Bone marrow (tissue), 2 donors: Measurements from ENCODE around the gene PPM1F.
"Not testable (repeated sequence)": the region's sequence is repeated elsewhere in the genome, so short reads cannot be mapped to it uniquely, and the experiment has no call there.

Experiments
- DNase-seq, 2 donors: peaks; one replicate each; lab custom pipeline; 2025; lab: John Stamatoyannopoulos, UW

Gene PPM1F

GRCh38 chr22:21920341-21921183 is 32.1 kb downstream of the PPM1F start:
- DNase-seq: no peak

GRCh38 chr22:21919526-21920307 is 32.9 kb downstream of the PPM1F start:
- DNase-seq: no peak

DNA sequence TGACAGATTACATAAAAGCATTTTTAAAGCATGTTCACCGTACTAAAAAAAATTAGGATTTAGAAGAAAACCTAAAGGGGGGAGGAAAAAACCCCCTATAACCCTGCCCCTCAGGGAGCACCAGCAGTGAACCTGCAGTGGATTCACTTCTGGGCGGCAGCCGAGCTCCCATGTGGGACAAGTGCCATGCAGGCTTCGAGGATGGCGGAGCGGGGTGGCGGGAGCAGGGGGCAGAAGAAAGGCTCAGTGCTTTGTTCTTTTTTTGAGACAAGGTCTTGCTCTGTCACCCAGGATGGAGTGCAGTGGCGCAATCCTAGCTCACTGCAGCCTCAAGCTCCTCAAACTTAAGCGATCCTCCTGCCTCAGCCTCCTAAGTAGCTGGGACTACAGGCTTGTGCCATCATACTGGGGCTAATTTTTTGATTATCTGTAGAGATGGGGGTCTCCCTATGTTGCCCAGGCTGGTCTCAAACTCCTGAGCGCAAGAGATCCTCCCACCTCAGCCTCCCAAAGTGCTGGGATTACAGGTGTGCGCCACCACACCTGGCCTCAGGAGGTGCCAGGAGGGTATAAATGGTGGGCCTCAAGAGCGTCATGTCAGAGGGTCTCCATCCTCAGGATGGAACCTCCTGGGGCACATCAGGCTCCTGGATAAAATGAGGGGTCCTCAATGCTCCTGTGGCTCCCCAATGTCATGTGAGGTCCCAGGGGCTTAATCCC is 34.0 kb downstream of the PPM1F start:
- no peak for DNase-seq

DNA sequence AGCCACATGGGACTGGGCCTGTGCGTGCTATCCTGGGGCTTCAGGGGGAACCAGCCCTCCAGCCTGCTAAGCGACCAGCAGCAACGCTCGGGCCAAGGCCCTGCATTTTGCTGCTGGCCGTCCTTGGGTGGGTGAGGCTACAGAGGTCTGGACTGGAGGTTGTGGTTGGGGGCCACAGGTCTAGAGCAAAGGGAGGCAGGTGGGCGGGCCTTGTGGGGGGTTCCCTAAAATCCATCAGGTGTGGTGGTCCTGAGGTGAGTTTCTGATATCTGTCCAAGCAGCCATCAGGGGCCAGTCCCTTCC is 34.7 kb downstream of the PPM1F start:
- DNase-seq: no peak

- no peak for DNase-seq
Observed at GRCh38 chr22:21917181-21917958, 35.3 kb downstream of the PPM1F start.

GRCh38 chr22:21916309-21916918 is 36.2 kb downstream of the PPM1F start:
- no peak for DNase-seq

DNA sequence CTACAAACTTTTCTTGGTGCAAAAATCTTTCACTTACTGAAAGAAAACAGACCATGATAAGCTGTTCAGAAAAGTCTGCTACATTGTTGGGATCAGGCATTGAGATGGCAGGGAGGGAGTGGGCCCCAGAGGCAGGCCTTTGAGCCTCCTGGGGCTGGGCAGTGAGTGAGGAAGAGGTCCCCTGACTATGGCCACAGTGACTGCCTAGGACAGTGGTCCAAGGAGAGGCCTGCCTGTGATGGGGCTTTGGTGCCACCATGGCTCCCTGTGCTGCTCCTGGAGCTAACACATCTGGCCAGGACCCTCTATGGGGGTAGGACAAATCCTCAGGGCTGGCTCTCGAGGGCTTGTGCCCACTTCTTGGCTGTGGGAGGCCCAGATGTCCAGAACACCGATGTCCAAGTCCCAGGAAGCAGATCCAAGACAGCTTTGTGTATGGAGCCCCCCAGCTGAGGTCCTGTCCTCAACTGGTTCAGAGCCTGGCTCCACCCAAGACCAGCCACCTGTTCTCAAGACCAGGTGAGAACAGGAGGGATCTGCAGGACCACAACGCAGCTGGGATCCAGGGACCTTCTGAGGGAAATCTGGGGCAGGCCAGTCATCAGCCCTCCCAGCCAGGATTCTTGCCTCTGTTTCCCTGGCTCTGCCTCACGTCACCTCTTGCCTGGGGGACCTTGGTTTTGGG is 36.9 kb downstream of the PPM1F start:
- DNase-seq: no peak

DNA sequence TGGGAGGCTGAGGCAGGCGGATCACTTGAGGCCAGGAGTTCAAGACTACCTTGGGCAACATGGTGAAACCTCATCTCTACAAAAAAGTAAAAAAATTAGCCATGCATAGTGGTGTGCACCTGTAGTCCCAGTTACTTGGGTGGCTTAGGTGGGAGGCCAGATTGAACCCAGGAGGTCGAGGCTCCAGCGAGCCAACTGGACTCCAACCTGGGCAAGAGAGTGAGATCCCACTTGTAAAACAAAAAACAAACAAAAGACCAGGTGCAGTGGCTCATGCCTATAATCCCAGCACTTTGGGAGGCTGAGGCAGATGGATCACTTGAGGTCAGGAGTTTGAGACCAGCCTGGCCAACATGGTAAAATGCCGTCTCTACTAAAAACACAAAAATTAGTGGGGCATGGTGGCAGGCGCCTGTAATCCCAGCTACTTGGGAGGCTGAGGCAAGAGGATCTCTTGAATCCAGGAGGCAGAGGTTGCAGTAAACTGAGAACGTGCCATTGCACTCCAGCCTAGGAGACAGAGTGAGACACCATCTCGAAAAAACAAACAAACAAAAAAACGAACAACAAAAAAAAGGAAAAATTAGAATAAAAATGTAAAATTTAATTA is 38.5 kb downstream of the PPM1F start:
- not testable (repeated sequence) for DNase-seq

DNA sequence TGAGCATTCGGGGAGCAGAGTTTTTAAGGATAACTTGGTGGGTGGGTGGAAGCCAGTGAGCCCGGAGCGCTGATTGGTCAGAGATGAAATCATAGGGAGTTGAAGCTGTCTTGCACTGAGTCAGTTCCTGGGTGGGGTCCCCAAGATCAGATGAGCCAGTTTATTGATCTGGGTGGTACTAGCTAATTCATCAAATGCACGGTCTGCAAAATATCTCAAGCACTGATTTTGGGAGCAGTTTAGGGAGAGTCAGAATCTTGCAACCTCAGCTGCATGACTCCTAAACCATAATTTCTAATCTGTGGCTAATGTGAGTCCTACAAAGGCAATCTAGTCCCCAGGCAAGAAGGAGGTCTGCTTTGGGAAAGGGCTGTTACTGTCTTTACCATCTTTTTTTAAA is 42.3 kb downstream of the PPM1F start:
- DNase-seq: not testable (repeated sequence)

DNA sequence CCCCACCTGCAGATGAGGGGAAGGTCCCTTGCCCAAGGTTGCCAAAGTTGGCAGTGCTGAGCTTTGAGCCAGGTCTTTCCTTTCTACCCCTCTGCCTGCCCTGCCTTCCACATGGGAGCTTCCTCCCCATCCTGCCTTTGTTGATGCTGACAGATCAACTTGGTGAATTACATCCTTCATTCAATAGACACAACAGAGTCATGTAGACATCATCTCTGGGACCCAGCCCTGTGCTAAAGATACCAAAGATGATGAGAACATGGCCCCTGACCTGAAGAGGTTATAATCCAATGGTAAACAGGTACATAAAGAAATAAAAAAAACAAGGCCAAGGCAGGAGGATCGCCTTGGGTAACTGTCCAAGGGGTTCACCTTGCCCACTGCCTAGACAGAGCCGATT is 42.8 kb downstream of the PPM1F start:
- no peak for DNase-seq

- DNase-seq: no peak
Observed at GRCh38 chr22:21907638-21908522, 44.8 kb downstream of the PPM1F start.

- DNase-seq: not testable (repeated sequence)
Observed at GRCh38 chr22:21905234-21905633, 47.4 kb downstream of the PPM1F start.

DNA sequence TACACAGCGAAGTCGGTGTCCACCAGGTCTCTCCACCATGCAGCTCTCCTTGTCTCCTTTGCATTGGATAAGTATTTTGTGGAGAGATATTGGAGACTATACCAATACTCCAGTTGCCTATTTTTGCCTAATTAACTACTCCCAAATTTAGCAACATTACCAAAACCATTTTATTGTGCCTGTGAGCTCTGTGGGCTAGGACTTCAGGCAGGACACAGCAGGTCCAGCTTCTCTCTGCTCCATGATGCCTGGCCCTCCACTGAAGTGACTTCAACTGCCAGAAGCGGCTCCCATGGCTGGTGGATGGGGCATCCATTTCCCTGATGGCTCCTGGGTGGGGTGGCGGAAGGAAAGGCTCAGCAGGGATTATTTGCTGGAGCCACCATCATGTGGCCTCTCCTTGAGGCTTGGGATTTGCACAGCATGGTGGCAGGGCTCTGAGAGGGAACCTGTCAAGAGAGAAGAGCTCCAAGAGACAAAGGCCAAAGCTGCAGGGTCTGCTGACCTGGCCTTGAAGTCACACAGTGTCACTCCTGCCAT is 48.3 kb downstream of the PPM1F start:
- DNase-seq: no peak

- DNase-seq: no peak
Observed at GRCh38 chr22:21903283-21903682, 49.4 kb downstream of the PPM1F start.

GRCh38 chr22:21902296-21903087 is 50.2 kb downstream of the PPM1F start:
- DNase-seq: no peak

DNA sequence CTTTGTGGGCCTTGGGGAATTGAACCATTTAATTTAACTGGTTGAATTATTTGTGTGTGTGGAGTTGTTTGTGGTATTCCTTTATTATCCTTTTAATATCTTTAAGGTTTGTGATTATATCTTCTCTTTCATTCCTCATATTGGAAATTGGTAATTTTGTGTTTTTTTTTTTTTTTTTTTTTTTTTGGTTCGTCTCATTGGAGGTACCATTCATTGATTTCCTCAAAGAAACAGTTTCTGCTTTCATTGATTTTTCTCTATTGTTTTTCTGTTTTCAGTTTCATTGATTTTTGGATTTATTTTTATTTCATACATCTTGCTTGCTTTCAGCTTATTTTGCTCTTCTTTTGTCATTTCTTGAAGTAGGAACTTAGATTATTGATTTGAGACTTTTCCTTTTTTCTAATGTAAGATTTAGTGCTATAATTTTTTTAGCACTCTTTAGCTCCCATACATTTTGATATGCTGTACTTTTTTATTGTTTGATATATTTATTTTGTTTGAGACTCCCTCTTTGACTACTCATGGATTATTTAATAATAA is 54.2 kb downstream of the PPM1F start:
- DNase-seq: no peak

GRCh38 chr22:21896951-21897513 is 55.6 kb downstream of the PPM1F start:
- no peak for DNase-seq

GRCh38 chr22:21896275-21896674 is 56.4 kb downstream of the PPM1F start:
- DNase-seq: not testable (repeated sequence)
